Endothelial cell of umbilical vein (primary cell): ENCODE results near the gene DSE. TPM values are rescaled to one million over a fixed set of nuclear protein-coding genes. Genes with fewer than 3 reads are reported as not detected.
A peak's percentile ranks its signal among the peaks of the same experiment; 100 is the strongest.

ENCODE experiments used
- BruUV-seq: library from RNA; stranded (reverse); fragments of 400-500 nt; replicated peaks from 2 replicates; lab custom pipeline; 2021; lab: Mats Ljungman, UMichigan
- CTCF ChIA-PET: fragments of 300-600, 350-600 bp; sonication (Branson Sonifier 250); formaldehyde crosslinking; loops from one replicate; lab custom pipeline; 2021; ENCODE audit warnings: antibody characterized with exemption, inconsistent platforms; lab: Charles Lee
- POLR2A ChIA-PET: fragments of 300-600, 350-600 bp; sonication (Branson Sonifier 250); formaldehyde crosslinking; loops from one replicate; lab custom pipeline; 2021; ENCODE audit warnings: antibody characterized with exemption, inconsistent platforms; lab: Charles Lee
- DNase-seq: peaks from one replicate; pipeline ENCODE4 v3.0.0-alpha.2; 2011; ENCODE audit warnings: low read depth, low spot score
- FAIRE-seq: peaks from 2 replicates; lab custom pipeline; 2011; peaks lifted over from hg19 to GRCh38; lab: Jason Lieb, UNC
- H2AFZ ChIP-seq: 2 replicates; pipeline ENCODE4 v1.6.0; 2012; ENCODE audit warnings: low read depth, low read length, control low read depth, inconsistent platforms
- H3K27ac ChIP-seq: 2 replicates; pipeline ENCODE4 v1.5.1; 2011; ENCODE audit warnings: low read depth, mild to moderate bottlenecking, control low read depth, low read length, moderate library complexity; ENCODE audit not compliant: insufficient read depth
- H3K27me3 ChIP-seq, 2 experiments: 2 replicates each; pipeline versions ENCODE4 v1.6.0 to v1.6.1; 2011; ENCODE audit warnings: low read length in 2 of 2, mixed read lengths in 1 of 2; ENCODE audit not compliant: control insufficient read depth in 2 of 2, insufficient read depth in 2 of 2
- H3K36me3 ChIP-seq, 2 experiments: 2 replicates in 1 of 2; 3 replicates in 1 of 2; pipeline ENCODE4 v1.5.1; 2011; ENCODE audit warnings: low read length in 2 of 2, mild to moderate bottlenecking in 1 of 2, moderate library complexity in 1 of 2; ENCODE audit not compliant: control insufficient read depth in 2 of 2, insufficient read depth in 2 of 2; ENCODE audit errors: extremely low read depth in 1 of 2
- H3K4me1 ChIP-seq: 3 replicates; pipeline ENCODE4 v1.5.1; 2011; ENCODE audit warnings: mild to moderate bottlenecking, low read length; ENCODE audit not compliant: control insufficient read depth, insufficient read depth; ENCODE audit errors: extremely low read depth
- H3K4me2 ChIP-seq: 2 replicates; pipeline ENCODE4 v1.6.1; 2011; ENCODE audit warnings: low read length, control low read depth, mixed read lengths; ENCODE audit not compliant: insufficient read depth
- H3K4me3 ChIP-seq, 3 experiments: fragments of 200-600 bp in 1 of 3; sonication (generic), shearing (Covaris generic) in 1 of 3; replicated peaks in 1 of 3; 2 replicates each; pipeline ENCODE4 v1.5.1; 2011 to 2016; ENCODE audit warnings: control low read depth in 3 of 3, low read length in 3 of 3, mild to moderate bottlenecking in 2 of 3, inconsistent platforms in 1 of 3, low read depth in 1 of 3, moderate library complexity in 1 of 3; ENCODE audit not compliant: insufficient read depth in 1 of 3
- H3K79me2 ChIP-seq: 2 replicates; pipeline ENCODE4 v1.6.0; 2012; ENCODE audit warnings: low read length, inconsistent platforms; ENCODE audit not compliant: control insufficient read depth, insufficient read depth
- H3K9ac ChIP-seq: replicated peaks from 2 replicates; pipeline ENCODE3; 2011; ENCODE audit warnings: low read length, control low read depth; ENCODE audit not compliant: insufficient read depth; ENCODE audit errors: extremely low read depth
- H3K9me1 ChIP-seq: replicated peaks from 3 replicates; pipeline ENCODE4 v1.6.0; 2011; ENCODE audit warnings: mild to moderate bottlenecking, low read length; ENCODE audit not compliant: control insufficient read depth, insufficient read depth; ENCODE audit errors: extremely low read depth
- H3K9me3 ChIP-seq: replicated peaks from 2 replicates; pipeline ENCODE4 v1.5.1; 2012; ENCODE audit warnings: low read length, inconsistent platforms; ENCODE audit not compliant: control insufficient read depth, insufficient read depth
- H4K20me1 ChIP-seq: replicated peaks from 2 replicates; pipeline ENCODE3; 2011; ENCODE audit warnings: mild to moderate bottlenecking, low read length; ENCODE audit not compliant: control insufficient read depth, insufficient read depth; ENCODE audit errors: extremely low read depth
- EZH2 ChIP-seq: IDR thresholded peaks from 2 replicates; pipeline ENCODE4 v1.6.1; 2012; ENCODE audit warnings: borderline replicate concordance, low read depth, mild to moderate bottlenecking, moderate library complexity, low read length, inconsistent platforms; ENCODE audit not compliant: severe bottlenecking
- FOS ChIP-seq: IDR thresholded peaks from 2 replicates; pipeline ENCODE4 v1.6.1; 2011; ENCODE audit warnings: mild to moderate bottlenecking, low read length, moderate library complexity, borderline replicate concordance; ENCODE audit not compliant: insufficient read depth
- JUN ChIP-seq: IDR thresholded peaks from 2 replicates; pipeline ENCODE4 v1.6.1; 2011; ENCODE audit warnings: borderline replicate concordance, low read depth; ENCODE audit not compliant: insufficient read length, insufficient read depth
- MYC ChIP-seq: IDR thresholded peaks from one replicate; pipeline ENCODE4 v1.6.1; 2011; ENCODE audit warnings: mild to moderate bottlenecking, low read depth, low read length
- POLR2A ChIP-seq: IDR thresholded peaks from 2 replicates; pipeline ENCODE4 v1.6.1; 2012; ENCODE audit warnings: low read depth, mild to moderate bottlenecking, control low read depth, low read length
- POLR2AphosphoS5 ChIP-seq: IDR thresholded peaks from 2 replicates; pipeline ENCODE4 v1.6.1; 2012; ENCODE audit warnings: low read depth, mild to moderate bottlenecking, control low read depth, low read length, moderate library complexity; ENCODE audit not compliant: insufficient read depth
- dilution Hi-C: fragments of 300-500 bp; cut with MboI; formaldehyde crosslinking; loops from one replicate; pipeline ENCODE4 v1.15.0; 2019; ENCODE audit warnings: low sequenced_read_pairs; ENCODE audit not compliant: extremely low pct_ligation_motif_present
- intact Hi-C: fragments of 100-400 bp; cut with micrococcal nuclease; formaldehyde crosslinking; loops from one replicate; pipeline ENCODE4 v1.10.0; 2022
- polyA plus RNA-seq, 4 experiments: library from polyadenylated mRNA; depleted of rRNA in 3 of 4; stranded (reverse) in 3 of 4; unstranded in 1 of 4; fragments of >200 nt; gene quantifications; 2 replicates each; pipeline versions ENCODE4 v1.2.1 to v1.2.3, GENCODE V29; 2011 to 2012; ENCODE audit warnings: missing spikeins in 1 of 4
- total RNA-seq: library from RNA; stranded (reverse); gene quantifications from 2 replicates; pipeline ENCODE4 v1.2.3, GENCODE V29; 2021
- TF ChIP-seq, protein P1 (sequence below), 2 donors: IDR thresholded peaks; 1 replicate in 1 of 2; 2 replicates in 1 of 2; pipeline ENCODE4 v1.5.1; 2011; ENCODE audit warnings: low read length in 2 of 2, mild to moderate bottlenecking in 2 of 2, moderate library complexity in 2 of 2, control low read depth in 1 of 2, inconsistent platforms in 1 of 2, low read depth in 1 of 2; ENCODE audit not compliant: insufficient read depth in 1 of 2; ENCODE audit errors: extremely low read depth in 1 of 2

DSE gene
- total and polyA plus RNA-seq, 2 donors (not counting 3 experiments of a cell fraction or from before 2014, with no cell fraction given), result 12.0 to 25.0 TPM

DNA sequence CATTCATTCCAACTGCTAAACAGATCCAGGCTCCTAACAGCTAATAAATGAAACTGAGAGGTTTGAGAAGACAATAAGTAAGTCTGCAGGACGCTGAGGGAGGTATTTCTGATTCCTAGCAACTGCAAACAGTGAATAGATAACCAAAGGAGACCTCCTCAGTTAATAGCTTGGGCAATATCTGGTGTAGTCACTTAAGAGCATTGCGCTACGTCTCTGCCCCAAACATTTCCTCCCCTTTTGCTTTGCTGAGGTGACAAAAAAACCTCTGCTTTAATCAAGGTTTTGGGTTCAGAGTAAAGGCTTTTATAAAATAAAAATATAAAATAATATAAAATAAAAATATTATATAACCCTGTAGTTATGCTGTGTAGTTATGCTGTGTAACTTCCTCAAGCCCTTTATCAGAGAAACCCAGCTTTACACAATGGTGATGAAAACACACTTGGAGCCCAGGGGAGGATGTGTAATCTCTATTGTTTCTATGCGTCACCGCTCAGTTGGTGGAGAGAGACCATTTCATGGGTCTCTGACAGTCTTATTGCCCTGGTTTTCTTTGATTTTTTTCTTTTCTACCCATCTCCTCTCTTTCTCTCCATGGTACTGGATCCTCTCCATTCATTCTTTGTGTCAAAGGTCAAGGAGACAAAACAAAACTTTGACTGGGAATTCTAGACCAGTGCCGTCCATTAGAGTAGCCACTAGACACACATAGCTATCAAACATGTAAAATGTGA lies 121.8 kb downstream of the DSE start:
- Histone ChIP-seq H3K36me3 (no peaks in the 10 kb centered on the region), H3K4me2 (peak overlapping the region; percentile 29), H3K9me1 (no peaks in the 10 kb centered on the region), H2AFZ (no peak overlapping the region), H3K79me2 (no peaks in the 10 kb centered on the region), H3K27ac (peak overlapping the region; percentile 40), H3K27me3 (no peaks in the 10 kb centered on the region), H3K4me1 (no peaks in the 10 kb centered on the region), H3K9ac (peak overlapping the region; percentile 11), H3K4me3 (no peak overlapping the region), H3K9me3 (no peaks in the 10 kb centered on the region), H4K20me1 (no peaks in the 10 kb centered on the region)
- ChIA-PET POLR2A (no interaction called here), CTCF (interaction anchor here (0.9 to 2.1 kb wide), 4 partner anchors 19 to 275 kb away, joined by 3 to 8 read pairs (median 3); partner anchors contain the start of gene CALHM5)
- DNase-seq, result peak; percentile 63
- dilution Hi-C loops (no loop called here), intact Hi-C loops (no loop called here)
- TF ChIP-seq POLR2A (no peak), JUN (peak; percentile 16), POLR2AphosphoS5 (no peak), FOS (peak; percentile 25), EZH2 (no peak), MYC (no peak)
- TF ChIP-seq, protein P1, sequence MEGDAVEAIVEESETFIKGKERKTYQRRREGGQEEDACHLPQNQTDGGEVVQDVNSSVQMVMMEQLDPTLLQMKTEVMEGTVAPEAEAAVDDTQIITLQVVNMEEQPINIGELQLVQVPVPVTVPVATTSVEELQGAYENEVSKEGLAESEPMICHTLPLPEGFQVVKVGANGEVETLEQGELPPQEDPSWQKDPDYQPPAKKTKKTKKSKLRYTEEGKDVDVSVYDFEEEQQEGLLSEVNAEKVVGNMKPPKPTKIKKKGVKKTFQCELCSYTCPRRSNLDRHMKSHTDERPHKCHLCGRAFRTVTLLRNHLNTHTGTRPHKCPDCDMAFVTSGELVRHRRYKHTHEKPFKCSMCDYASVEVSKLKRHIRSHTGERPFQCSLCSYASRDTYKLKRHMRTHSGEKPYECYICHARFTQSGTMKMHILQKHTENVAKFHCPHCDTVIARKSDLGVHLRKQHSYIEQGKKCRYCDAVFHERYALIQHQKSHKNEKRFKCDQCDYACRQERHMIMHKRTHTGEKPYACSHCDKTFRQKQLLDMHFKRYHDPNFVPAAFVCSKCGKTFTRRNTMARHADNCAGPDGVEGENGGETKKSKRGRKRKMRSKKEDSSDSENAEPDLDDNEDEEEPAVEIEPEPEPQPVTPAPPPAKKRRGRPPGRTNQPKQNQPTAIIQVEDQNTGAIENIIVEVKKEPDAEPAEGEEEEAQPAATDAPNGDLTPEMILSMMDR (IDR thresholded peaks at IDR 0.05; ENCODE audit: extremely low read depth in 1 of 2, insufficient read depth in 1 of 2, low read depth in 1 of 2, low read length in 2 of 2), result no peak
- BruUV-seq, result no TSS peak
- FAIRE-seq, result no peak

Other genes with a start within 250 kb of the DSE start
- gene COL10A1, start 244.8 kb upstream of the DSE start, total RNA-seq, result not detected in 2 replicates
- gene COL10A1, start 244.8 kb upstream of the DSE start, polyA plus RNA-seq, result not detected in 2 replicates
- gene TSPYL4, start 116.9 kb upstream of the DSE start, total RNA-seq, result 24.5 and 34.4 TPM in 2 replicates
- 43.1 and 45.5 TPM in 2 replicates for gene TSPYL4, start 116.9 kb upstream of the DSE start, polyA plus RNA-seq
- gene TSPYL1, start 91.0 kb upstream of the DSE start, total RNA-seq, result 54.5 and 57.3 TPM in 2 replicates
- 28.7 and 32.1 TPM in 2 replicates for gene TSPYL1, start 91.0 kb upstream of the DSE start, polyA plus RNA-seq
- not detected in 2 replicates for gene CALHM6, start 90.4 kb downstream of the DSE start, total RNA-seq
- 0.08 and 0.10 TPM in 2 replicates for gene CALHM6, start 90.4 kb downstream of the DSE start, polyA plus RNA-seq
- 6.6 and 7.1 TPM in 2 replicates for gene CALHM5, start 140.7 kb downstream of the DSE start, total RNA-seq
- 3.8 and 4.5 TPM in 2 replicates for gene CALHM5, start 140.7 kb downstream of the DSE start, polyA plus RNA-seq
- gene TRAPPC3L, start 174.7 kb downstream of the DSE start, total RNA-seq, result 0.38 TPM in 1 of 2 replicates, not detected in the other
- 0.03 TPM in 1 of 2 replicates, not detected in the other for gene TRAPPC3L, start 174.7 kb downstream of the DSE start, polyA plus RNA-seq
- gene CALHM4, start 182.8 kb downstream of the DSE start, total RNA-seq, result 0.72 TPM in 1 of 2 replicates, not detected in the other
- gene CALHM4, start 182.8 kb downstream of the DSE start, polyA plus RNA-seq, result 1.2 and 1.5 TPM in 2 replicates
- 37.9 and 44.2 TPM in 2 replicates for gene RWDD1, start 200.6 kb downstream of the DSE start, total RNA-seq
- 16.6 and 18.7 TPM in 2 replicates for gene RWDD1, start 200.6 kb downstream of the DSE start, polyA plus RNA-seq
- 0.15 and 0.18 TPM in 2 replicates for gene RSPH4A, start 245.5 kb downstream of the DSE start, total RNA-seq
- 0.06 TPM in 1 of 2 replicates, not detected in the other for gene RSPH4A, start 245.5 kb downstream of the DSE start, polyA plus RNA-seq